Fibroblast of lung (primary cell): ENCODE results near the gene CSF3R. TPM values are rescaled to one million over a fixed set of nuclear protein-coding genes. Genes with fewer than 3 reads are reported as not detected.

Experiments used
- DNase-seq, 2 donors: peaks; one replicate each; pipeline versions ENCODE4 v3.0.0 to v3.0.0-alpha.2; 2010; ENCODE audit warnings: low read depth in 2 of 2
- H2AFZ ChIP-seq: 2 replicates; pipeline ENCODE4 v1.5.1; 2012; ENCODE audit warnings: low read length, control low read depth, inconsistent platforms
- H3K27ac ChIP-seq: 2 replicates; pipeline ENCODE4 v1.5.1; 2011; ENCODE audit warnings: low read length, control low read depth; ENCODE audit not compliant: insufficient read depth
- H3K27me3 ChIP-seq: 2 replicates; pipeline ENCODE4 v1.5.1; 2011; ENCODE audit warnings: mild to moderate bottlenecking, low read length; ENCODE audit not compliant: control insufficient read depth, insufficient read depth
- H3K36me3 ChIP-seq: 2 replicates; pipeline ENCODE4 v1.5.1; 2011; ENCODE audit warnings: low read length; ENCODE audit not compliant: control insufficient read depth, insufficient read depth
- H3K4me1 ChIP-seq: 2 replicates; pipeline ENCODE4 v1.5.1; 2011; ENCODE audit warnings: low read length; ENCODE audit not compliant: control insufficient read depth, insufficient read depth; ENCODE audit errors: extremely low read depth
- H3K4me2 ChIP-seq: 2 replicates; pipeline ENCODE4 v1.5.1; 2011; ENCODE audit warnings: low read length, control low read depth; ENCODE audit not compliant: insufficient read depth; ENCODE audit errors: extremely low read depth
- H3K4me3 ChIP-seq, 4 experiments: fragments of 200-600 bp in 1 of 4; sonication (generic) in 1 of 4; replicated peaks in 1 of 4; 2 replicates each; pipeline ENCODE4 v1.5.1; 2011 to 2016; ENCODE audit warnings: low read length in 4 of 4, low read depth in 3 of 4, mild to moderate bottlenecking in 3 of 4, control low read depth in 2 of 4, inconsistent platforms in 1 of 4, mixed read lengths in 1 of 4; ENCODE audit not compliant: insufficient read depth in 1 of 4; ENCODE audit errors: control extremely low read depth in 1 of 4
- H3K79me2 ChIP-seq: 2 replicates; pipeline ENCODE4 v1.5.1; 2012; ENCODE audit warnings: mild to moderate bottlenecking, low read length, inconsistent platforms; ENCODE audit not compliant: control insufficient read depth, insufficient read depth
- H3K9ac ChIP-seq: 2 replicates; pipeline ENCODE4 v1.5.1; 2011; ENCODE audit warnings: mild to moderate bottlenecking, low read length, control low read depth; ENCODE audit not compliant: insufficient read depth
- H3K9me3 ChIP-seq: 2 replicates; pipeline ENCODE4 v1.5.1; 2012; ENCODE audit warnings: low read depth, low read length; ENCODE audit not compliant: control insufficient read depth, insufficient read depth
- H4K20me1 ChIP-seq: 2 replicates; pipeline ENCODE4 v1.5.1; 2011; ENCODE audit warnings: low read length; ENCODE audit not compliant: control insufficient read depth, insufficient read depth; ENCODE audit errors: extremely low read depth
- CTCF ChIP-seq, 2 donors: IDR thresholded peaks in 1 of 2; conservative IDR thresholded peaks in 1 of 2; 1 replicate in 1 of 2; 2 replicates in 1 of 2; pipeline ENCODE4 v1.5.1; 2011 to 2012; ENCODE audit warnings: low read length in 2 of 2, control low read depth in 1 of 2, inconsistent platforms in 1 of 2, low read depth in 1 of 2, mild to moderate bottlenecking in 1 of 2
- EZH2 ChIP-seq: IDR thresholded peaks from 2 replicates; pipeline ENCODE4 v1.5.1; 2012; ENCODE audit warnings: low read length, control low read depth, mild to moderate bottlenecking; ENCODE audit errors: missing control alignments
- polyA plus RNA-seq, 2 donors: library from polyadenylated mRNA; depleted of rRNA in 1 of 2; stranded (reverse) in 1 of 2; unstranded in 1 of 2; fragments of >200 nt; gene quantifications; 2 replicates each; pipeline ENCODE4 v1.2.1, GENCODE V29; 2011 to 2012; ENCODE audit warnings: missing spikeins in 1 of 2
- total RNA-seq: library from RNA; depleted of rRNA; stranded (reverse); fragments of >200 nt; gene quantifications from 2 replicates; pipeline ENCODE4 v1.2.1, GENCODE V29; 2014

The CSF3R gene
- total and polyA plus RNA-seq, 2 donors (not counting 1 experiment from before 2014, with no cell fraction given) = under 0.01 TPM; not detected in 1

DNA sequence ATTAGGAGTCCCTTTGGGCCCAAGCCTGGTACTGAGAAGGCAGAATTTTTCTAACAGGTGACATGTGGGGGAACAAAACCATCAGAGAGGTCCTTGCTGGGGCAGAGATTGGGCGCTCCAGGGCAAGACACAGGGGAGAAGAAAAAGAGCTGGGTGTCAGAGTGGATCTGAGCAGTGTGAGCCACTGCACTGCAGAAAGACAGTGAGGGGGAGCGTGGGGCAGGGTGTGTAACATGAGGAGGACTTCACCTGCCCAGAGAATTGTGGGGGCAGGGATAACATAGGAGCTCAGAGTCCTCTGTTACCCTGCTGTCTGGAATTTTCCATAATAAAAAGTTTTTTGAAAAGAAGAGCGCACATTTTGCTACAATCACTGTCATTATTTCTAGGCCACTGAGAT is 25.5 kb upstream of the CSF3R start:
- Histone ChIP-seq H3K27me3 (no peaks in the 10 kb centered on the region), H3K9ac (no peak overlapping the region), H3K36me3 (no peaks in the 10 kb centered on the region), H3K9me3 (no peaks in the 10 kb centered on the region), H3K4me1 (no peaks in the 10 kb centered on the region), H4K20me1 (no peaks in the 10 kb centered on the region), H2AFZ (no peak overlapping the region), H3K4me2 (no peak overlapping the region), H3K79me2 (no peaks in the 10 kb centered on the region), H3K4me3 (no peak overlapping the region), H3K27ac (no peak overlapping the region)
- TF ChIP-seq EZH2 = no peak
- TF ChIP-seq CTCF (conservative IDR thresholded peaks at IDR 0.05 in 1 of 2, IDR thresholded peaks at IDR 0.05 in 1 of 2; ENCODE audit: low read depth in 1 of 2, low read length in 2 of 2) = no peak
- no peak for DNase-seq

DNA sequence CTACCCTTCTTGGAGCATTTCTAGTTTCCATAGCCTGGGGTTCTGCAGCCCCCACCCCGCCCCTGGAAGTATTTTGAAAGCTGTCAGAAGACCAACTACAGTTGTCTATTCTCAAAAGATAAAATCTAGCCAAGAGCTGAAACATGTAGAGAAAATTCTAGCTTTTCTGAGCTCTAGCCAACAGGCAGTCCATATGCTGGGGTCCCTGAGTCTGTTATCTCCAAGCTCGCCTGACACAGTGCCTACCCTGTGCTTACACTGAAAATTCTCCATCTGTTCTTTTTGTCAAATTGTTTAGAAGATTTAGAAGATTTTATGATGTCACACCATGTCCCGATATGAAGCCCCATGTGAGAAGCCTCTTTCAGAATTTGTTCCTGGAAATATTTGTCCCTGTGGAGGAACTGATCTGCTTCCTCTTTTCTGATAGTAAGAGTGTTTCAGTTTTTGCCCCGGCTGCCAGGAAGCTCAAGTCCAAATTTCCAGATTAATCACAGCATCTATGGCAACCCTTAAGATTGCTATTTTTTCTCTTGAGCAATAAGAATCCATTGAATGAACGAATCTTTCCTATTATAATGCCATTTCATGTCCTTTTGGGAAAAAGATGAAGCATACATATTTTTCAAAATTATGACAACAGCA is 23.7 kb upstream of the CSF3R start:
- no peak overlapping the region for H3K4me2 ChIP-seq
- DNase-seq = no peak
- TF ChIP-seq EZH2 (no peak), CTCF (conservative IDR thresholded peaks at IDR 0.05 in 1 of 2, IDR thresholded peaks at IDR 0.05 in 1 of 2; ENCODE audit: low read depth in 1 of 2, low read length in 2 of 2) (no peak)
- no peak overlapping the region for H3K4me3 ChIP-seq
- no peaks in the 10 kb centered on the region for H3K27me3 ChIP-seq
- no peaks in the 10 kb centered on the region for H3K4me1 ChIP-seq
- H3K9me3 ChIP-seq = no peaks in the 10 kb centered on the region
- H3K27ac ChIP-seq = no peak overlapping the region
- H3K36me3 ChIP-seq = no peaks in the 10 kb centered on the region
- H3K79me2 ChIP-seq = no peaks in the 10 kb centered on the region
- no peaks in the 10 kb centered on the region for H4K20me1 ChIP-seq
- no peak overlapping the region for H2AFZ ChIP-seq
- no peak overlapping the region for H3K9ac ChIP-seq

DNA sequence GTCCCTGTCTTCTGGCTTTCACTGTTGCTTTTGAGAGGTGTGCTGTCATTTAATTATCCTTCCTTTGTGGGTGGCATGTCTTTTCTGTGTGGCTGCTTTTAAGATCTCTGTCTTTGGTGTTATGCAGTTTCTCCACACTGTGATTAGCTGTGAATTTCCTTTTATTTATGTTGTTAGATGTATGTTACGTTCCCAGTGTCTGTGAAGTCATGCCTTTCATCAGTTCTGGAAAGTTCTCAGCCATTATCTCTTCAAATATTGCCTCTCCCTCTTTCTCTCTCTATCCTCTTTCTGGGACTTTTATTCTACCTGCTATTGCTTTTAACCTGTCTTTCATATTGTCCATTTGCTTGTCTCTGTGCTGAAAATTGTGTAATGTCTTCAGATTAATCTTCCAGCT is 21.0 kb upstream of the CSF3R start:
- no peak for TF ChIP-seq CTCF (conservative IDR thresholded peaks at IDR 0.05 in 1 of 2, IDR thresholded peaks at IDR 0.05 in 1 of 2; ENCODE audit: low read depth in 1 of 2, low read length in 2 of 2)
- Histone ChIP-seq H3K9me3 (no peaks in the 10 kb centered on the region), H3K27ac (no peak overlapping the region), H3K36me3 (no peaks in the 10 kb centered on the region), H4K20me1 (no peaks in the 10 kb centered on the region), H3K9ac (no peak overlapping the region), H2AFZ (no peak overlapping the region), H3K4me3 (no peak overlapping the region), H3K79me2 (no peaks in the 10 kb centered on the region), H3K4me1 (no peaks in the 10 kb centered on the region), H3K4me2 (no peak overlapping the region), H3K27me3 (no peaks in the 10 kb centered on the region)
- DNase-seq = no peak
